WERI-Rb-1 (cell line): ENCODE measurements around the gene TPD52L2.

Experiments
- DNase-seq: peaks from one replicate; pipeline ENCODE4 v3.0.0-alpha.2; 2020
- H3K27ac ChIP-seq: fragments of 250-450 bp; sonication (Bioruptor Pico); 2 replicates; pipeline ENCODE4 v1.5.1; 2020; ENCODE audit warnings: mild to moderate bottlenecking, moderate library complexity
- H3K27me3 ChIP-seq: fragments of 250-450 bp; sonication (Bioruptor Pico); 2 replicates; pipeline ENCODE4 v1.5.1; 2021; ENCODE audit warnings: mild to moderate bottlenecking, low read depth, moderate library complexity; ENCODE audit not compliant: insufficient read depth, severe bottlenecking
- H3K36me3 ChIP-seq: fragments of 250-450 bp; sonication (Bioruptor Pico); 2 replicates; pipeline ENCODE4 v1.5.1; 2020; ENCODE audit warnings: mild to moderate bottlenecking, moderate library complexity
- H3K4me3 ChIP-seq: 2 replicates; pipeline ENCODE4 v1.5.1; 2011; ENCODE audit warnings: low read depth, mild to moderate bottlenecking, control low read depth, low read length
- H3K9me3 ChIP-seq: fragments of 250-450 bp; sonication (Bioruptor Pico); 2 replicates; pipeline ENCODE4 v1.5.1; 2021; ENCODE audit warnings: mild to moderate bottlenecking, moderate library complexity; ENCODE audit not compliant: severe bottlenecking
- CTCF ChIP-seq: IDR thresholded peaks from 2 replicates; pipeline ENCODE4 v1.5.1; 2011; ENCODE audit warnings: low read depth, mild to moderate bottlenecking, control low read depth, inconsistent platforms, low read length

Gene TPD52L2

GRCh38 chr20:63856098-63856511 is 9.0 kb upstream of the TPD52L2 start:
- no peaks in the 10 kb centered on the region for H3K36me3 ChIP-seq
- no peak for TF ChIP-seq CTCF
- no peaks in the 10 kb centered on the region for H3K27me3 ChIP-seq
- no peaks in the 10 kb centered on the region for H3K9me3 ChIP-seq
- H3K4me3 ChIP-seq = no peak overlapping the region
- DNase-seq = no peak
- H3K27ac ChIP-seq = no peak overlapping the region

- H3K27ac ChIP-seq = peak overlapping the region; percentile 61
- no peak for TF ChIP-seq CTCF
Measured at GRCh38 chr20:63857764-63858392, 7.2 kb upstream of the TPD52L2 start.

GRCh38 chr20:63858393-63859165 is 6.5 kb upstream of the TPD52L2 start:
- peak; percentile 60 for TF ChIP-seq CTCF
- 0 out of 2 replicates have a peak overlapping the region, but pooled peaks have one; percentile 4 for H3K4me3 ChIP-seq
- H3K9me3 ChIP-seq = no peaks in the 10 kb centered on the region
- no peaks in the 10 kb centered on the region for H3K36me3 ChIP-seq
- peak overlapping the region; percentile 61 for H3K27ac ChIP-seq
- H3K27me3 ChIP-seq = no peaks in the 10 kb centered on the region
- peak; percentile 47 for DNase-seq

More at GRCh38 chr20:63857764-63858392, 7.2 kb upstream of the TPD52L2 start:
- no peak overlapping the region for H3K4me3 ChIP-seq
- no peaks in the 10 kb centered on the region for H3K27me3 ChIP-seq
- no peak for DNase-seq
- H3K36me3 ChIP-seq = no peaks in the 10 kb centered on the region
- no peaks in the 10 kb centered on the region for H3K9me3 ChIP-seq

- Histone ChIP-seq H3K27ac (peak overlapping the region; percentile 61; the same call in 1 of the 2 replicates), H3K27me3 (no peaks in the 10 kb centered on the region), H3K36me3 (no peaks in the 10 kb centered on the region), H3K4me3 (no peak overlapping the region), H3K9me3 (no peaks in the 10 kb centered on the region)
- no peak for DNase-seq
- no peak for TF ChIP-seq CTCF
Measured at GRCh38 chr20:63859166-63859699, 5.8 kb upstream of the TPD52L2 start.

- no peak for TF ChIP-seq CTCF
- Histone ChIP-seq H3K36me3 (no peaks in the 10 kb centered on the region), H3K4me3 (no peak overlapping the region), H3K27me3 (no peaks in the 10 kb centered on the region), H3K9me3 (no peaks in the 10 kb centered on the region), H3K27ac (no peak overlapping the region)
- no peak for DNase-seq
Measured at GRCh38 chr20:63860325-63861051, 4.6 kb upstream of the TPD52L2 start.
